HG02884 (cell line): ENCODE measurements around the gene KREMEN1.

Source experiments
- ATAC-seq: cut with Tn5 transposase; IDR thresholded peaks from one replicate; pipeline ENCODE4 v1.9.1; 2021; ENCODE audit warnings: mild to moderate bottlenecking, moderate library complexity; ENCODE audit not compliant: unreplicated experiment

Gene KREMEN1

DNA sequence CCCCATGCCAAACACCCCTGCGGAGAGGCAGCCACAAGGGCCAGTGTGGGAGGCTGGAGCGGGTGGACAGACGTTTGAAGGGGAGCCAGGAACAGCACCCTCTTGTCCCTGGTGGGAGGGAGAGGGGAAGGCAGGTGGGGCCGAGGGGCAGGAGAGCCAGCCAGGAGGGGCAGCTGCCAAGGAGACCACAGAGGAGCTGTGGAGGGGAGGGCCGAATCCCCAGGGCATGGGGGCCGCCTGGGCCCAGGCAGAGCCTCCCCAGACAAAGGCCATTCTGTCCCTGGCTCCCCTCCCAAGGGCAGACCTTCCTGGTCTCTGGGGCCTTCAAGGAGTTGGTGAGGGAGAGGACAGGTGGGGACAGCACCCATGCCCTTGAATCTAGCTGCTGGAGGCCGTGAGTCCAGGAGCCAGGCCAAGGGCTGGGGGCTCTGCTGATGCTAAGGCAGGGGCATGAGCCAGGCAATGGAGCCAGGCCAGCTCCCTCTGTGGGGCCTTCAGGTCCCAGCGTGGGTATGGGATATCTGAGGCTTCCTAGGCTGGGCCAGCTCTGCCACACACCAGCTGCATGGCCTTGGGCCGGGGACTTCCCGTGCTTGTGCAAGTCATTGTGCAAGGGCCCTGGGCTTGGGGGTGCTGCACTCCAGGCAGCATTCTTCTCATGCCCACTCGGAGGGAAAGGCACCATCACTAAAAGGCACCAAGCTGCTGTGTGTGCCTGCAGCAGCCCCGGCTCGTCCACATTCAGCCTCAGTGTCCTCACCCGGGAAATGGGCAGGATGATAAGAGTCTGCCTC lies 144.2 kb downstream of the KREMEN1 start:
- no peak for ATAC-seq
